Measurements from ENCODE around the gene CDX2.
A peak's percentile ranks its signal among the peaks of the same experiment; 100 is the strongest.

The CDX2 gene

DNA sequence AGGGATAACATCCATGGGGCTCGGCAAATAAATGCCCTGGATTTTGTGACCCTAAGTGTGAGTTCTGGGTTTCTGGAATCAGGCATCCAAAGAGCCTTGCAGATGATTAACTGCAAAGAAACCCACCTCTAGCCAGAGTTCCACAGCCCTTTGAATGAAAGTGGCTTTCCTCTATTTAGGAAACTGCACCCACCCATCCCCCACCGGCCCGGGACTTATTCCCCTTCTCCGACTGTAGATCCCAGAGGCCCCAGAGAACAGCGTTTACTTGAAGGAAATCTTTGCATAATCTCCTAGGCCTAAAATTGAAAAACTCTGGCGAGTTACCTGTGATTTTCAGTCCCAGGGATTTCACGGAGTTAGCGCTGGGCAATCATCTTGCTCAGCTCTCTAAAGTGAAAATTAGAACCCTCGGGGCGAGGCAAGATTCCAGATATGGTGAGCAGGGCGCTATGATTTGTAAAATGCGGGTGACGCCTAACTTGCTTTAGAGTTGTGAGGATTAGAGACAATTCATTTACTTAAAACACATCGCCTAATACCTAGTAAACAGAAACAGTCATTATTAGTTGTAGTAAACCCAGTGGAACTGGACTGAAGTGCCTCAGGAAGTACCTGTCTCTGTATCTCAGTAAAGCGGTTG is 10.0 kb upstream of the CDX2 start:
- TF ChIP-seq, protein P1, sequence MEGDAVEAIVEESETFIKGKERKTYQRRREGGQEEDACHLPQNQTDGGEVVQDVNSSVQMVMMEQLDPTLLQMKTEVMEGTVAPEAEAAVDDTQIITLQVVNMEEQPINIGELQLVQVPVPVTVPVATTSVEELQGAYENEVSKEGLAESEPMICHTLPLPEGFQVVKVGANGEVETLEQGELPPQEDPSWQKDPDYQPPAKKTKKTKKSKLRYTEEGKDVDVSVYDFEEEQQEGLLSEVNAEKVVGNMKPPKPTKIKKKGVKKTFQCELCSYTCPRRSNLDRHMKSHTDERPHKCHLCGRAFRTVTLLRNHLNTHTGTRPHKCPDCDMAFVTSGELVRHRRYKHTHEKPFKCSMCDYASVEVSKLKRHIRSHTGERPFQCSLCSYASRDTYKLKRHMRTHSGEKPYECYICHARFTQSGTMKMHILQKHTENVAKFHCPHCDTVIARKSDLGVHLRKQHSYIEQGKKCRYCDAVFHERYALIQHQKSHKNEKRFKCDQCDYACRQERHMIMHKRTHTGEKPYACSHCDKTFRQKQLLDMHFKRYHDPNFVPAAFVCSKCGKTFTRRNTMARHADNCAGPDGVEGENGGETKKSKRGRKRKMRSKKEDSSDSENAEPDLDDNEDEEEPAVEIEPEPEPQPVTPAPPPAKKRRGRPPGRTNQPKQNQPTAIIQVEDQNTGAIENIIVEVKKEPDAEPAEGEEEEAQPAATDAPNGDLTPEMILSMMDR (IDR thresholded peaks at IDR 0.05; ENCODE audit: low read length, missing control alignments), result no peak
- no peak overlapping the region for H3K4me3 ChIP-seq (replicated peaks; ENCODE audit: low read depth, low read length)
- no peak for DNase-seq (ENCODE audit: low read depth)

DNA sequence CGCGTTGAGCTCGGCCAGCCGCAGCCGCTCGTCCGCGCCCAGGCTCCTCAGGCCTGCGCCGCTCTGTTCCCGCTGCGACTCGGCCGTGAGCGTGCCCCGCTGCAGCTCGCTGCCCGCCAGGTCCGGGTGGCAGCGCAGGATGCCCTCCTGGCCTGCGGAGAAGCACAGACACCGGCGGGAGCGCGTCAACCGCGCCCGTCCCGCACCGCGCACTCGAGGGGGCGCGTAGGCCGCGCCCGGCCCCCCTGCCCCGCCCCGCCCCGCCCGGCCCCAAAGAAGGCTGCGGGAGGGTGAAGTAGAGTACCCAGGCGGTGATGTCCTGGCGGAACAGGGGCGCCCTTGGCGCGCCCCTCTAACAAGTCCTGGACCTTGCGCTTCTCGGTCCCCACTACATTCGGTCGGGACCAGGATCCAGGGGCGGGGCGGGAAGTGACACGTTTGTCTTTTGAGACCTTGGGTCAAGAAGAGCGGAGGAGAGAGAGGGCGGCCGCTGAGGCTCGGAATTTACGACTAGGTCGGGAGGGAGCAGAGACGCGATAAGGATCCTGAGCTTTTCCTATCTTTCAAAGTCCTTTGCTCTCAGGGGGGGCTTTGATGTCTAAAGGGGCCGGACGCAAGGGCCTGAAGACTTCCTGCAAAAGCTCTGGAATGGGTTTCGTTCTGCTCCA is 9.3 kb upstream of the CDX2 start:
- H3K4me3 ChIP-seq (replicated peaks; ENCODE audit: low read depth, low read length), result no peak overlapping the region
- no peak for DNase-seq (ENCODE audit: low read depth)
- TF ChIP-seq, protein P1 (IDR thresholded peaks at IDR 0.05; ENCODE audit: low read length, missing control alignments), result no peak

DNA sequence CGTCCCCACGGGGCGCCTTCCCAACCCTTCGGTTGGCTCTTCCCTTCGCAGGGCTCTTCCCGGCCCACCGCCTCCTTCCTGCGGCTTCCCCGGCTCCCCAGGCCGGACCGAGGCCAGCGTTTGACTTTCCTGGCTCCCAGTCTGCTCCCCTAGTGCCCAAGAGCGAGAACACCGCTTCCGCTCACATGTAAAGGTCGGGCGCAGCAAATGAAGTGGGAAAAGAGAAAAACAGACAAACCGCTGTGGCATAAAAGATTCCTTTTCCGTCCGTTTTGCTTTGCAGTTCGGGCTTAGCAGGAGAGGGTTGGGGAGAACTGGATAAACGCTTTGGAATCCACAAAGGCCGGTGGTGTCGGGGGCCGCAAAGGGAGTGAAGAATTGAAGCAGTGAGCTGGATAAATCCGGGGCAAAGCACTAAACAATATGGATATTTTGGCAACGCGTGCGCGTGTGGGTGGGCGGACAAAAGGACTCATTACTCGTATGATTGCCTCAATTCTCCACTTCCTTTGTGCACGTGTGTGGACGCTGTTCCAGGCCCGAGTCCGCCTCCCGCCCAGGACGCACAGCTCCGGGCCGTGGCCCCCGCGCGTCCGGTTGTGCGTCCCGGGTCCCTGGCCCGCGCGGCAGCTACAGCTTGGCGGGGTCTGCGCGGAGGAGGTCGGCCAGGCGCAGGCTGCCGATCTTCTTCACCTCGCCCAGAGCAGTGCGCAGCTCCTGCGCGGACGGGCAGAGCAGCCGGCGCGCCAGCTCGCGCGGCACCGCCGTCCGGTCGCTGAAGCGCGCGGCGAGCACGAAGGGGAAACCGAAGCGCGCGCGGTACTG is 8.6 kb upstream of the CDX2 start:
- H3K4me3 ChIP-seq (replicated peaks; ENCODE audit: low read depth, low read length), result no peak overlapping the region
- TF ChIP-seq, protein P1 (IDR thresholded peaks at IDR 0.05; ENCODE audit: low read length, missing control alignments), result no peak
- DNase-seq (ENCODE audit: low read depth), result peak; percentile 13

DNA sequence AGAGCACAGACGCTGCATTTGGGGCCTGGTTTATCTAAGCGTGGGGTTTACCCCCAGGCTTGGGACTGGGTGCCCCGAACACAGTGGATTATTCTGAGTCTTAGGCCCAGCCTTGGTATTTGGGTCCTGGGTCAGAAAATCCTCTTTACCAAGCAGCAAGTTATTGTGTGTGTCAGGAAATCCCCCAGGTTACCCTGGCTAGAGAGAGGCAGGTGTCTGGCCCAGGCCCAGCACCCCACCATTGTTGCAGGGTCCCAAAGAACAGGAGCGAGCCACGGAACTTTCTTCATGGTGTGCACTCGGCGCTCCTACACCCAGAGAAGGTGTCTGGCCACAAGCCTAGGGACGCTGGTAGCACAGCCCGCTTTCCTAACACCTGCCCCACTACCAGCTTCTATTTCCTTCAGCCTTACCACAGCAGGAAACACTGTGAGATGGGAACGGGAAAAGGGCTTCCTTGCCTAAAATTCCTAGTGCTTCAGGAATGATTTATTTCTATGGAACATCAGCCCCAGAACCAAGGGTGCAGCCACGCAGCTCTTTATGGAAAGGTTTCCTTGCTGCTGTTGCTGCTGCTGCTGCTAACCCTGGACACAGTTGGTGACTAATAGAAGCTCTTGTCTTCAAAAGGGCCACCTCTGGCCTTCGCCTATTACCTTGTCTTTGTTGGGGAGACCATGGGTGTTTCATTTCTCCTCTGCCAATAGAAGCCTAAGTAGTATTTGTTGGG is 7.4 kb upstream of the CDX2 start:
- TF ChIP-seq, protein P1 (IDR thresholded peaks at IDR 0.05; ENCODE audit: low read length, missing control alignments), result no peak
- DNase-seq (ENCODE audit: low read depth), result no peak
- H3K4me3 ChIP-seq (replicated peaks; ENCODE audit: low read depth, low read length), result no peak overlapping the region

DNA sequence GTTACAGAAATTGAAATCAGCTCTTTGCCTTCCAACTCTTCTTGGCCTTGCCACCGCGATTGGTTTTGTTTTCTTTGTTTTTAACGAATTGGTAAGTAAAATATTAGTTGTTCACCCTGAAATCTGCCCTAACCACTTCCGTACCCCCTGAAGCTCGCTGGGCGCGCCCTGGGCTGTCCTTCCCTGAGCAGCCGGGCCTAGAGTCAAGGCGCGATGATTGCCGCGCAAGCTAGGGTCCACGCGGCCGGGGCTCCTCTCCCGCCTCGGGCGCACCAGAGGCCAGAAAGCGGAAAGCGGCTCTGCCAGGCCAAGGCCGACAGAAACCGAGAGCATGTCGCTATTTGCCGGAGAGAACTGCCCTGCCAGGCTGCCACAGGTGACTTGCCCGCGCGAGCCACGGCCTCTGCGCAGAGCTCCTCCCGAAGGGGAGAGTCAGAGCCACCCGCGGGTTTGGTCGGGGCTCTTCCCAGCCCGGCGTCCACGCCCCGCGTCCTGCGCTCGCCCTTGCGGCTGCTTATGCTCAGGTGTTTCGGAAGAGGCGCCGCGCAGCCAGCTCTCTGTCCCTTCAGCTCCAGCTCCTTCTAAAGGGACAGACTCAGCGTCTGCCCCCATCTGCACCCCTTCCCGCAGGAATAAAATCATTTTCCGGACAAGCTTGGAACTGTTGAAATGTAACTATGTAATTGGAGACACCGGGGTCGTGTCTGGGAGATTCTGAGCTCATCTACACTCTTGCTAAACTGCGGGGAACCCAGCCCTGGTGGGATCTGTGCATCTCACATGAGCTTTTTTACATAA is 6.6 kb upstream of the CDX2 start:
- DNase-seq (ENCODE audit: low read depth), result no peak
- H3K4me3 ChIP-seq (replicated peaks; ENCODE audit: low read depth, low read length), result no peak overlapping the region
- TF ChIP-seq, protein P1 (IDR thresholded peaks at IDR 0.05; ENCODE audit: low read length, missing control alignments), result no peak
